HG03521 (cell line): ENCODE results near the gene GPRC5D.

Experiments used
- ATAC-seq: cut with Tn5 transposase; IDR thresholded peaks from one replicate; pipeline ENCODE4 v1.9.1; 2021; ENCODE audit warnings: mild to moderate bottlenecking, moderate library complexity; ENCODE audit not compliant: unreplicated experiment

Gene GPRC5D

DNA sequence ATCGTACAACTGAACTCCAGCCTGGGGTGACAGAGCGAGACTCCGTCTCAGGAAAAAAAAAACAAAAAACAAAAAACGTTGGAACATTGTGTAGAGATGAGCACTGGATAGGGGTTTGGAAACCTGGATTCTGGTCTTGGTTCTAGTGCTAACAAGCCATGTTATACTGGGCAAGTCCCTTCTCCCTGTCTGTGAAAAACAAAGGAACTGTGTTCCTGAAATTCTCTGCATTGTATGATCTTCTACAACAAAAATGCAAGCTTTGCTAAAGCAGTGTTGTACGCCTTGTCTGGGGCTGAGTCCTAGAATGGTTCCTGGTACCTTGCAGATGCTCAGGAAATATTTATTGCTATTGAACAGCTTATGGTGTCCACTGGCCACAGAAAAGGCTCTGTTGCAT lies 13.4 kb downstream of the GPRC5D start:
- no peak for ATAC-seq

DNA sequence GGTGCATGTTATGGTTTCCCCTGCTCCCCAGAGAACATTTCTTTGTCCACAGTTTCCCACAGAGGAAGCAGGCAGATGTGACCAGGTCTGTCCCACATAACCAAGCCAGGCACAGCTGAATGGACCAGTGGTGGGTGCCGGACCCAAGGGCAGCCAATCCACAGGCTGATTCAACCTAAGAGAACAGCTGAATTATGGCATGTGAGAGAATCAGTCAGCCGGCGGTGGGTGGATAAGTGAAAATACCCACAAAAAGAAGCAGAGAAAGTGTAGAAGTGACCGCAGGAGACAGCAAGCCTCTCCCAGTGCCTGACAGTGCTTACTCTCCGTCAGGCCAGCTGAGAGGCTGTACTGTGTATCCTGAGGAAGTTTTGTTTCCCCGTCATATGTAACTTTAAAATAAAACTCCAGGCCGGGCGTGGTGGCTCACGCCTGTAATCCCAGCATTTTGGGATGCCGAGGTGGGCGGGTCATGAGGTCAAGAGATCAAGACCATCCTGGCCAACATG lies 14.9 kb downstream of the GPRC5D start:
- no peak for ATAC-seq

DNA sequence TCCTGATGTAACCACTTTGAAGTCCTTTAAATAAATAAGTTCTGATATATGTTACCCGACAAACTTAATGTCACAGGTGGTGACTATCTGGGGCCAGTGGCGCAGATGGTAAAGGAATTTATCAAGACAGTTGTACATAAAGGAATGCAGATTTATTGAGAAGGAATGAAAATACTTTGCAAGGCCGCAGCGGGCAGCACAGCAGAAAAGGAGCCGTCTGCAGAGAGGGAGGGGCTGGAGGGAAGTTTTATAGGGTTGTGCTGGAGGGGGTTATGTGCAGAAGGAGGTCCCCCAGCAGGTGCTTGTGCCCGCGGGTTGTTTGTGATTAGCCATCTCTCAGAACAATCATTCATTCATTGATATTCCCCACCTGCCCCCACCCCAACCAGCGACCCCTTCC lies 17.4 kb downstream of the GPRC5D start:
- no peak for ATAC-seq

DNA sequence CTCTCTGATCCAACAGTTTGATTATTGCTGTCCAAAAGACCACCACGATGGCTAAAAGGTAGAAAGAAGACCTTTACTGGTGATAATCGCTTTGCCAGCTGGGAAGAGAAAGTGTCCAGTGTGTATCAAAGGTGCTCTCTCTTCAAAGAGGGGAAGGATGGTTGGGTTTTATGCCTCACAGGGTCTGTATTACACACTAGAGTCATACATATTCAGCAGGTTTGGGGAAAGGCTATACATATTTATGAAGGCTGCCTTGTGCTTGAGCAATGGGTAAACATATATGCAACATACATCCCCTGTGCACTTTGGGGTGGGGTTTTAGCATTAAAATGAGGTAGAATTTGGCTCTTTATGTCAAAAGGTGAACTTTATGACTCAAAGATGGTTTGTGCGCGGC lies 18.2 kb downstream of the GPRC5D start:
- ATAC-seq = no peak

DNA sequence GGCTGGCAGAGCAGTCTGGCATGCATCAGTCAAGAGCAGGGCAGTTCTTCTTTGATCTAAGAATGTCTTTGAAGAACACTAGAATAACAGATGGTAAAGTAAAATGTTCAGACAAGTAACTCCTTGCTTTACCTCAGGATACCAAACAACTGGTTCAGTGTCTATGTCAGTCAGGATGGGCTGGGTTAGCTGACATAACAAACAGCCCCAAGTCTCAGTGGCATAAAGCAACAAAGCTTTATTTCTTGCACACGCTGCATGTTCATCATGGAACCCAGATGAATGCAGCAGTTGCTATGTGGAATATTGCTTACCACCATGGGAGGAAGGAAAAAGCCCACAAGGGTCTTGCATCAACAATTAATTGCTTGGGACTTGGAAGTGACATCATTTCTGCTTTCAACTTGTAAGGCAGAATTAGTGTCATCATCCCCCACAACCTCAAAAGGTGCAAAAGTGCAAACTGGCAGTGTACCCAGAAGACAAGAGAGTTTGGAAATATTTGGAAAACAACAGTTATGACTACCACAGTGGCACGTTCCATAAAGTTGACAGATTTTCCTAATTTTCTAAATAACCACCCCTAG lies 21.2 kb downstream of the GPRC5D start:
- ATAC-seq = no peak

DNA sequence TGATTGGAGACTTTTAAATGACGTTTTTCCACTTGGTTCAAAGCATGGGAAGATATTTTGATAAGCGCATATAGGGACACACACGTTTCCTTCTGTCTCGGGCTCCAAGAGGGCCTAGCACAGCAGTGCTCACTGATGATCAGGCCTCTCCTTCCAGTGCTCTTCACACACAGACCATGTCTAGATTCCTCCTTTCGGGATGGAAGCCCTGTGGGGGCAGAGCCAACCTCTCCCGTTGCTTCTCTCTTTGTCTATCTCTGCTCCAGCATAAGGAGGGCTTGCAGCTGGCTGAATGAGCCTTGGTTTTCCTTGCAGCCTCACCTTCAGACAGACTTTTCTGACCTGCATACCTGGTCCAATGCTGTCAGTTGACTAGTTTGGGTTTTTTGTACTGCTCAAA lies 22.3 kb downstream of the GPRC5D start:
- no peak for ATAC-seq

DNA sequence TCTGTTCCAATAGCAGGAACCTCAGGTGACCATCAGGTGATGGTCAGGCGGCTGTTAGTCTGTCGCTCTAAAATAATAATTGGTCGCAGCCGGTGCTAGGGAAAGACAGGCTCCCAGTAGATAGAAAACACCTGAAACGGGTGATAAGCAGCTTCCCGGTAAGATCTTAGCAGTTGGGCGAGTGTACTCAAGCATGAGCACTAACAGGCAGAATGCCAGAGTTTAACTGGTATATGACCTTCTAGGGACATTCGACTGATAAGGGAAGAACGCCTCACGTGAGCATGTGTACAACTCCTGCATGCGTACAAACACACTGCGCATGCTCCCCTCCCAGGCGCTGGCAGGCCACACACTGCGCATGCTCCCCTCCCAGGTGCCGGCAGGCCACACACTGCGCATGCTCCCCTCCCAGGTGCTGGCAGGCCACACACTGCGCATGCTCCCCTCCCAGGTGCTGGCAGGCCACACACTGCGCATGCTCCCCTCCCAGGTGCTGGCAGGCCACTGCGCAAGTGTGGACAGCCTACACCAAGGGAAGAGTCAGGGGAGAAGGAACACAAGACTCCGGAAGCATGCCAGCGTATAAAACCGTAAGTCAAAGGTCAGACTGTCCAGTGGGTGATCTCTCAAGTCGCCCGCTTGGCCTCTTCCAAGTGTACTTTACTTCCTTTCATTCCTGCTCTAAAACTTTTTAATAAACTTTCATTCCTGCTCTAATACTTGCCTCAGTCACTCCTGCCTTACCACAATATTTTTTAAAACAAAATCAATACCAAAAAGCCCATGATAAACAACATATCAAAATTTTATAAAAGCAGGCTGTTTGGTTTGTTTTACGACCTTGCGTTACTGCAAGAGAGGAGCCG lies 24.5 kb downstream of the GPRC5D start:
- no peak for ATAC-seq

DNA sequence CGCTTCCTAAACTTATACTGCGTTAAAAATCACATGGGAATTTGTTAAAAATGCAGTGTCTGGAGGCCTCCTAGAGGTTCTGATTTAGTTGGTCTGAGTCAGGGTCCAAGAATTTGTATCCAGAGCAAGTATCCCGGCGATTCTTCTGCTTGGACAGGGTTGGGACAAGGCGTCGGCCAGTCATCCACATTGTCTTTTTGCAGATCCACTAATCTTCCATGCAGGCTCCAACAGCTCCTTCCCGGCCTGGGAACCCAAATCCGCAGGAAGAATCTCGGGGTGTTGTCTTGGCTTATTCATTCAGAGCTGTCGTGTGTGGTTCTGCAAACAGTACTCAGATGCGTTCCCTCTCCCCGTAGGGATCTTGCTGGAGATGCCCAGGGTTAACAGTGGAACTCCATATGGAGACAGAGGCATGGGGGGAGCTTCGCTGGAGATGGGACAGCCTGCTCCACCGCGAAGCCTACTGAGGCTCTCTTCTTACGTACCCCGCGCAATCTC lies 25.3 kb downstream of the GPRC5D start:
- ATAC-seq = no peak

DNA sequence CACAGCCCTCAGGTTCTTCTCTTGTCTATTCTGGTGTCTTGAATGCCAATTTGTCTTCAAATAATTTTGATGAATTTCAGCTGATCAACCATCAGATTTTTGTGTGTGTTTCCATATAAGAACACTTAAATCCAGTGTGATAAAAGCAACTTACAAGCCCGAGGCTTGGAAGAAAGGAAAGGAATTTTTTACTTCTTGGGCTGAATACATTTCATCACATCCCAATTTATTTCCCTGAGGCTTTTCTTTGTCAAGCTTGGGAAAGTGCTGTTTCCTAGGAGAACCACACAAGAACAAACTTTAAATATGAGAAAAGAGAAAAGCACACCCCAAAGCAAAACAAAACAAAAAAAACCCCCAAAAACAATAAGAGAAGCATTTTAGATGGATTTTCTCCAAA lies 26.6 kb downstream of the GPRC5D start:
- no peak for ATAC-seq

DNA sequence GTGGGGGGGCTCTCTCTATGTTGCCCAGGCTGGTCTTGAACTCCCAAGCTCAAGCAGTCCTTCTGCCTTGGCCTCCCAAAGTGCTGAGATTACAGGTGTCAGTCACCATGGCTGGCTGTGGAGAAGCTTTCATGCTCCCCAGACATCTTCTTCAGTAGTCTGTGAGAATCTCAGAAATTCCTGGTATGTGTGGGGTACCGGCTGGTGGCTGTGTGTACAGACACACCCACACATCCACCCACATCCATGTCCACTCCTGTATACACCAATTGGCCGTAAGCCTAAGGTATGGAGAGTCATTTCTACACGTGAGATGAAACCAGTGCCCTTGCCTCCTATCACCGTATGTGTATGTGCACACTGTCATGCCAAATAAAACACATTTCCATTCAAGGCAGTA lies 27.8 kb downstream of the GPRC5D start:
- no peak for ATAC-seq

DNA sequence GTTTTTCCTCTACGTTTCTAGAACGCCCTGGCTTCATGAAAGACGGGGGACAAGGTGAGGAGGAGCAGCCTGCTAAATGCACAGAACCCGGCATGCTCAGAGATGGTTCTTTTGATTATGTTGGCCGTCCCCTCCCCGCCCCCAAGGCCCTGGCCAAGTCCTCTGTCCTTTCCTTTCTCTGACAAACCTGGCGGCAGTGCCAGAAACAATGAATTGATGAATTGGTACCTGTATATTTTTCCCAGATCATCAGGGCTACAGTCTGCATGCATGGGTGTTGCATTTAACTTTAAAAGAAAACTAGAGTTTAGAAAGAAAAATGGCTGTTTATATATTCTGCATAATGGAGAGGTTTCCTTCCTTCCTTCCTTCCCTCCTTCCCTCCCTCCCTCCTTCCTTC lies 29.0 kb downstream of the GPRC5D start:
- ATAC-seq = no peak

DNA sequence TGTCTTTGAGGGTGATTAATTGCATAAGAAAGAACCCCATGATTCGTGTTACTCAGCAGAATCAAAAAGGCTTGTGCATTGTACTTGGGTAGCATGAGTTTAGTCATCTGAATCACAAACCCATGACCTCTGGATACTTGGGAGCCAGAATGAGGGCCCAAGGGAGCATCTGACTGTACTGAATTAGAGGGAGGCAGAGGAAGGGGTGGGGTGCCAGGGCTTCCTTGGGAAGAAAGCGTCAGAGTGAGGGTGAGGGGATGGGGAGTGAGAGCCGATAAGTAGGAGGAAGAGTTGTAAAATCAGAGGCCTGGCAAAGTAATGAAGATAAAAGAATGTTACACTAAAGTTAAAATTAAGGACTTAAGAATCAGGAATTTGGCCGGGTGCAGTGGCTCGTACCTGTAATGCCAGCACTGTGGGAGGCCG lies 29.8 kb downstream of the GPRC5D start:
- no peak for ATAC-seq

DNA sequence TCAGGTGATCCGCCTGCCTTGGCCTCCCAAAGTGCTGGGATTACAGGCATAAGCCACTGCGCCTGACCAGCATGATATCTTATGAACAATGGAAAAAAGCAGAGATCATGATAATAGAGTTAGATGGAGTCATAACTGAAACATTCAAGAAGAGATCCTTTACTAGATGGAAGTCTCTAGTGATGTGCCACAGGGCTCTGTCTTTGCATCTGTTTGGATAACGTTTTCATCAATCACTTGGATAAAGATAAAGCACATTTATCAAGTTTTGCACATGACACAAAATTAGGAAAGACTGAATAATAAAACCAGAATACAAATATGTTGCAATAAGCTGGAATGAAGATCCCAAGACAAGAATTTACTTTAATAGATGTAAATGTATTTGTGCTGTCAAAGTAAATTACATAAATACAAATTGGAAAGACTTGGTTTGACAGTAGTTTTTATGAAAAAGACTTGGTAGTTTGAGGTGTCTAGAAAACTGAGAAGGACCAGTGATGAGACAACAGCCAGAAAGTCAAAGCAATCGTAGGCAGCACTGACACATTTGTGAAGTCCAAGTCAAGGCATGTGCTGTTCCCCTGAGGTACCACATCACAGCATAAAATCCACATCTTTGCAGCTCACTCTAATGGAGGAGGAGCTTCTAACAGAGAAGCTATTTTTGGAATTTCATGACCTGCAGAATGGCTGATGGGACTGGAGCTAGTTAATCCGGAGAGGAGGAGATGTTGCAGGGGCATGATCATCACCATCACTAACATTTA lies 32.1 kb downstream of the GPRC5D start:
- no peak for ATAC-seq

DNA sequence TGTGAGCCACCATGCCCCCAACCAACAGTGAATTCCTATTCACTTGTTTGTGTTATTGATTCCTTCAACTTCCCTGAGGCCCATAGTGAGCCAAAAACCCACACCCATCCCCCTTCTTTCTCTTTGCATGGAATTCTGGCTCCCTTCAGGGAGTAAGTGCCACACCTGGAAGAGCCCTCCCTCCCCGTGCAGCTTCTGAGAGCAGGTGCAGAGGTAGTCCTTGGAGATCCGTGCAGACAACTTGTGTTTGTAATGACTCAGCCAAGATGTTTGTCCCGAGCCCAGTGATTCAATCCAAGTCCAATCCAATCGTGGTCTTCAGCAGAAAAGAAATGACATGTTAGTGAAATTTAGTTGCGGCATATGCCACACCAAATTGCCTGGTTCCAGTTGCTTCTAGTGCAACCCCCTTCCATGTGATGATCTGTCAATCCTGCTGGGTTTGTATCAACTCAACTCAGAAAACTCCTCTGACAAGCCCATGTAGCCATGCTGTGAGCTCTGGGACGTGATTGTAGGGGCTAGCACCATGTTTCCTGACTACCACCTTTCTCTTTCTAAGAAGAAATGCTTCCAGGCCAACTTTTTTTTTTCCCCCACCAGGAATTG lies 33.1 kb downstream of the GPRC5D start:
- ATAC-seq = no peak

DNA sequence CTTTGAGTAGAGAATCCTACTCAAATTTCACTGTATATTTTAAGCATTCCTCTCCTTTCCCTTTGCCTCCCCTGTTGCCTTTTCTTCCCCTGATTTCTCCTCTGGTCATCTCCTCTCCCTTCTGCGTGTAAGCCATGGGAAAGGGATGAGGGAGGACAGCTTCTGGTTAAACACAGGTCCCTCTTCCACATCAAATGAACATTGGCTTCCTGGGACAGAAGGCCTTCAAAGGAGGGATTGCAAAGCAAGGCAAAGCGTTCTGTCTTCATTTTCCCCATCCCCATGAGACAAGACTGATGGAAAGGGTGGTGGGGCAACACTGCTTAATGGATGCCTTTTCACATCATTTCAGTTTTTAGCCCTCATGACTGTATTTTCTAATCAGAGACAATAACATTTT lies 34.5 kb downstream of the GPRC5D start:
- no peak for ATAC-seq

DNA sequence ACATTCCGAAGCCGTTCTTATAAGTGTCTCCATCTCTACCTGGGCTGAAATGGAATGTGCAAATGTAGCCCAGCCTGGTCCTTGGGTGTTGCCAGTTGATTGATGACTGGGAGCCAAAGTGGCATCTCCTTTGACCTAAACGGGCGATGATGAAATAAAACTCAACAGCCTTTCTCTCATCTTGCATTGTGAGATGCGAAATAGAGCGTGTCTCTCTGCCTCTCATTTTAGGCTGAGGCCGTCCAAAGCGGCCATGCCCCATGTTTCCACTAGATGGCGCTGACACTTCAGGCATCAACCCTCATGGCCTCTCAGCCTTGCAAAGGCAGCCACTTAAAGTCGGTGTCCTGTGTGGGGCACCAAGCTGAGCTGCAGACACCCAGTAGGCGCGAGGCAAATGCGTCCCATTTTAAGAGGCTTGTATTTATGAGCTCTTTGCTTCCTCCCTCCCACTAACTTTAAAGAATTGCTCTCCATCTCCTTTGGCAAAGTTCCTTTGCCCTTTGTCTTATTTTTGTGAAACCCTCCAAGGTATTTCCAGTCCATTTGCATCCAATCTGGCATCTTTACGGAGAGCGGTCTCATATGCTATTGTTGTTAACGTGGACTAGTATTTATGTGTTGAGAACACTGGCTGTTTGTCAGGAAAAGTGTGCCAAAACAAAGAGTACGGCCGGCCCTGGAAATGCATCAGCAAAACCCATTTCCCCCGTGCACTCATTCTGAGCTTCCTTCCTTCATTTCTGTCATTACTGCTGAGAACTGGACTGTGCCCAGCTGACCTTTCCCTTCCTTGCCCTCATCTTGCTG lies 35.6 kb downstream of the GPRC5D start:
- ATAC-seq = peak; percentile 86

DNA sequence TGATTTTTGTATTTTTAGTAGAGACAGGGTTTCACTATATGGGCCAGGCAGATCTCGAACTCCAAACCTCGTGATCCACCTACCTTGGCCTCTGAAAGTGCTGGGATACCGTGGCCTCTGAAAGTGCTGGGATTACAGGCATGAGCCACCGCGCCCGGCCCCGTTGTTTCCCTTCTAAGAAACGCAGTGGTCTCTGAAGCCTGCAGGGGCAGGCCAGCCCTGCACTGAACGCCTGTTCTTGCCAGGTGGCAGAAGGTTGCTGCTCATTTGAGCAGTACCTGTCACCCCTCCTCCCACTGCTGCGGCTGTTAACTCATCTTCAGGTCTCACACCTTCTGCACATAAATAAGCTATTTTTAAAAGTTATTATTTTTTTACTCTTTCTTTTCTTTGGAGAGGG lies 36.3 kb downstream of the GPRC5D start:
- no peak for ATAC-seq

DNA sequence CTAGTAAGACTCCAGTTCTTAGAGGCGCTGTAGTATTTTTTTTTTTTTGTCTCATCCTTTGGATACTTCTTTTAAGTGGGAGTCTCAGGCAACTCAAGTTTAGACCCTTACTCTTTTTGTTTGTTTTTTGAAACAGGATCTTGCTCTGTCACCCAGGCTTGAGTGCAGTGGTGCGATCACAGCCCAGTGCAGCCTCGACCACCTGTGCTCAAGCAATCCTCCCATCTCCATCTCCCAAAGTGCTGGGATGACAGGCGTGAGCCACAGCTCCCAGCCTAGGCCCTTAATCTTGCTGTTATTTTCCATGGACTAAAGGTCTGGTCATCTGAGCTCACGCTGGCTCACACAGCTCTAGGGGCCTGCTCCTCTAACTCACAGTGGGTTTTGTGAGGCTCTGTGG lies 39.3 kb downstream of the GPRC5D start:
- ATAC-seq = no peak

DNA sequence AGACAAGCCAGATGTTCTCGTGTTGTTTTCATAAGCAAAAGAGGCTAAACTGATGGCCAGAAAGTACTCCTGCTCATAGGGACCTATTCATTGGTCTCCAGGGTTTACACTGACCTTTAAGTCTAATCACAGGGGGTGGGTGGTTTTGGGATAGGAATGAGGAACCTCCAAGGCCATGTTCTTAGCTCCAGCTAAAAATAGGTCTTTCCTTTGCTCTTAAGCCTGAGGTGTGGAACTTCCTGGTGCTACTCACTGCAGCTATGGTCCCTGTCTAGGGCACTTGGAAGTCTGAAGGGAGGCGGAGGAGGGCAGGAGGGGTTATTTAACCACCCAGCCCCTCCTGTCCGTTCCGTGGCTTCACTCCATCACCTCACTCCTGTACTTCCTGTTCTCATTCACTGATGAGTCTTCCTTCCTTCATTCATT lies 42.0 kb downstream of the GPRC5D start:
- ATAC-seq = no peak
